ENCODE data around the gene LARGE2. TPM values are rescaled to one million over a fixed set of nuclear protein-coding genes. Genes with fewer than 3 reads are reported as not detected.
"Not testable (repeated sequence)": the region's sequence is repeated elsewhere in the genome, so short reads cannot be mapped to it uniquely, and the experiment has no call there.

Gene LARGE2
- polyA plus RNA-seq, 1 donor (not counting 4 experiments of a cell fraction or from before 2014, with no cell fraction given): 7.1 TPM

- H3K4me1 ChIP-seq (ENCODE audit: control insufficient read depth, extremely low read depth, insufficient read depth, low read length): peaks cover 4% of the 10 kb centered on the region
- dilution Hi-C loops (cut with MboI; ENCODE audit: extremely low pct_ligation_motif_present, low sequenced_read_pairs): no loop called here
- H3K79me2 ChIP-seq (ENCODE audit: control insufficient read depth, insufficient read depth, low read length): no peaks in the 10 kb centered on the region
- H3K9ac ChIP-seq (ENCODE audit: control insufficient read depth, extremely low read depth, insufficient read depth, low read length): no peak overlapping the region
- peaks cover 2 to 5% of the 10 kb centered on the region in 2 experiments for H3K36me3 ChIP-seq (ENCODE audit: control insufficient read depth in 2 of 2, extremely low read depth in 1 of 2, insufficient read depth in 2 of 2, low read length in 2 of 2)
- no peaks in the 10 kb centered on the region for H3K9me1 ChIP-seq (ENCODE audit: control insufficient read depth, extremely low read depth, insufficient read depth, low read length)
- TF ChIP-seq CTCF (optimal IDR thresholded peaks at IDR 0.05 in 1 of 3, IDR thresholded peaks at IDR 0.05 in 1 of 3, conservative IDR thresholded peaks at IDR 0.05 in 1 of 3; ENCODE audit: extremely low read depth in 1 of 3, insufficient read depth in 2 of 3, low read length in 3 of 3) (no peak), EZH2 (IDR thresholded peaks at IDR 0.05; ENCODE audit: low read length) (no peak)
- no peak for DNase-seq (ENCODE audit: low read depth, low spot score)
- no peaks in the 10 kb centered on the region for H4K20me1 ChIP-seq (ENCODE audit: control insufficient read depth, extremely low read depth, insufficient read depth, low read length)
- H3K4me3 ChIP-seq (ENCODE audit: control insufficient read depth in 2 of 3, extremely low read depth in 1 of 3, insufficient read depth in 2 of 3, low read depth in 1 of 3, low read length in 3 of 3): no peak overlapping the region
- no peak overlapping the region for H2AFZ ChIP-seq (ENCODE audit: control insufficient read depth, low read length)
- no peak overlapping the region for H3K27ac ChIP-seq (ENCODE audit: control insufficient read depth, insufficient read depth, low read length)
- H3K4me2 ChIP-seq (ENCODE audit: control insufficient read depth, extremely low read depth, insufficient read depth, low read depth, low read length): no peak overlapping the region
- peaks cover 18% of the 10 kb centered on the region for H3K27me3 ChIP-seq (ENCODE audit: control insufficient read depth, extremely low read depth, insufficient read depth, low read length)
- no peak for FAIRE-seq
- H3K9me3 ChIP-seq (ENCODE audit: control insufficient read depth, low read depth, low read length): no peaks in the 10 kb centered on the region
These were observed 18.0 kb upstream of the LARGE2 start for GRCh38 chr11:45904309-45904915.

GRCh38 chr11:45905095-45905494, 17.4 kb upstream of the LARGE2 start:
- H3K79me2 ChIP-seq (ENCODE audit: control insufficient read depth, insufficient read depth, low read length): no peaks in the 10 kb centered on the region
- H4K20me1 ChIP-seq (ENCODE audit: control insufficient read depth, extremely low read depth, insufficient read depth, low read length): no peaks in the 10 kb centered on the region
- peaks cover 16% of the 10 kb centered on the region for H3K27me3 ChIP-seq (ENCODE audit: control insufficient read depth, extremely low read depth, insufficient read depth, low read length)
- TF ChIP-seq CTCF (optimal IDR thresholded peaks at IDR 0.05 in 1 of 3, IDR thresholded peaks at IDR 0.05 in 1 of 3, conservative IDR thresholded peaks at IDR 0.05 in 1 of 3; ENCODE audit: extremely low read depth in 1 of 3, insufficient read depth in 2 of 3, low read length in 3 of 3): no peak
- TF ChIP-seq EZH2 (IDR thresholded peaks at IDR 0.05; ENCODE audit: low read length): no peak
- DNase-seq (ENCODE audit: low read depth, low spot score) (no peak), FAIRE-seq (no peak)
- H3K4me3 ChIP-seq (ENCODE audit: control insufficient read depth in 2 of 3, extremely low read depth in 1 of 3, insufficient read depth in 2 of 3, low read depth in 1 of 3, low read length in 3 of 3): no peak overlapping the region
- no peak overlapping the region for H3K27ac ChIP-seq (ENCODE audit: control insufficient read depth, insufficient read depth, low read length)
- no peak overlapping the region for H2AFZ ChIP-seq (ENCODE audit: control insufficient read depth, low read length)
- dilution Hi-C loops (cut with MboI; ENCODE audit: extremely low pct_ligation_motif_present, low sequenced_read_pairs): no loop called here
- no peaks in the 10 kb centered on the region for H3K9me1 ChIP-seq (ENCODE audit: control insufficient read depth, extremely low read depth, insufficient read depth, low read length)
- peaks cover 5 to 6% of the 10 kb centered on the region in 2 experiments for H3K36me3 ChIP-seq (ENCODE audit: control insufficient read depth in 2 of 2, extremely low read depth in 1 of 2, insufficient read depth in 2 of 2, low read length in 2 of 2)
- H3K9ac ChIP-seq (ENCODE audit: control insufficient read depth, extremely low read depth, insufficient read depth, low read length): no peak overlapping the region
- no peak overlapping the region for H3K4me2 ChIP-seq (ENCODE audit: control insufficient read depth, extremely low read depth, insufficient read depth, low read depth, low read length)
- H3K4me1 ChIP-seq (ENCODE audit: control insufficient read depth, extremely low read depth, insufficient read depth, low read length): peaks cover 3% of the 10 kb centered on the region
- no peaks in the 10 kb centered on the region for H3K9me3 ChIP-seq (ENCODE audit: control insufficient read depth, low read depth, low read length)

GRCh38 chr11:45905576-45905975, 16.9 kb upstream of the LARGE2 start:
- H3K4me1 ChIP-seq (ENCODE audit: control insufficient read depth, extremely low read depth, insufficient read depth, low read length); H4K20me1 ChIP-seq (ENCODE audit: control insufficient read depth, extremely low read depth, insufficient read depth, low read length); DNase-seq (ENCODE audit: low read depth, low spot score); H3K9me3 ChIP-seq (ENCODE audit: control insufficient read depth, low read depth, low read length); dilution Hi-C loops (cut with MboI; ENCODE audit: extremely low pct_ligation_motif_present, low sequenced_read_pairs); H3K9me1 ChIP-seq (ENCODE audit: control insufficient read depth, extremely low read depth, insufficient read depth, low read length); H3K79me2 ChIP-seq (ENCODE audit: control insufficient read depth, insufficient read depth, low read length); H3K36me3 ChIP-seq (ENCODE audit: control insufficient read depth in 2 of 2, extremely low read depth in 1 of 2, insufficient read depth in 2 of 2, low read length in 2 of 2); H2AFZ ChIP-seq (ENCODE audit: control insufficient read depth, low read length); H3K4me2 ChIP-seq (ENCODE audit: control insufficient read depth, extremely low read depth, insufficient read depth, low read depth, low read length); H3K4me3 ChIP-seq (ENCODE audit: control insufficient read depth in 2 of 3, extremely low read depth in 1 of 3, insufficient read depth in 2 of 3, low read depth in 1 of 3, low read length in 3 of 3); H3K27ac ChIP-seq (ENCODE audit: control insufficient read depth, insufficient read depth, low read length); FAIRE-seq; H3K9ac ChIP-seq (ENCODE audit: control insufficient read depth, extremely low read depth, insufficient read depth, low read length): not testable (repeated sequence)
- peaks cover 12% of the 10 kb centered on the region for H3K27me3 ChIP-seq (ENCODE audit: control insufficient read depth, extremely low read depth, insufficient read depth, low read length)

Data from keratinocyte (primary cell).